PC-3 (cell line): ENCODE measurements around the gene TIGIT. TPM values are rescaled to one million over a fixed set of nuclear protein-coding genes. Genes with fewer than 3 reads are reported as not detected.

ENCODE experiments used
- ATAC-seq: fragments of 200-7000 bp; cut with Tn5 transposase; 2 replicates; pipeline ENCODE4 v1.9.1; 2020; ENCODE audit warnings: mild to moderate bottlenecking, moderate library complexity
- BruUV-seq: library from RNA; stranded (reverse); fragments of 400-500 nt; replicated peaks from 2 replicates; lab custom pipeline; 2021; lab: Mats Ljungman, UMichigan
- CTCF ChIA-PET: fragments of 300-600 bp; sonication (Branson Sonifier 250); formaldehyde crosslinking; loops from one replicate; lab custom pipeline; 2022; ENCODE audit warnings: antibody characterized with exemption; lab: Charles Lee
- POLR2A ChIA-PET: fragments of 300-600 bp; sonication (Branson Sonifier 250); formaldehyde crosslinking; loops from one replicate; lab custom pipeline; 2022; ENCODE audit warnings: antibody characterized with exemption; ENCODE audit not compliant: unreplicated experiment; lab: Charles Lee
- DNase-seq: peaks from one replicate; pipeline ENCODE4 v3.0.0-alpha.2; 2015
- H2AFZ ChIP-seq: fragments of 300-600 bp; sonication (generic); 2 replicates; pipeline ENCODE4 v1.6.0; 2016; ENCODE audit warnings: antibody characterized with exemption, low read length
- H3F3A ChIP-seq: fragments of 300-600 bp; sonication (generic); one replicate; pipeline ENCODE4 v1.6.0; 2017; ENCODE audit warnings: antibody characterized with exemption, low read length, control low read depth, mild to moderate bottlenecking; ENCODE audit not compliant: unreplicated experiment
- H3K27ac ChIP-seq: fragments of 300-600 bp; sonication (generic); 2 replicates; pipeline ENCODE4 v1.5.1; 2016; ENCODE audit warnings: mild to moderate bottlenecking, low read length
- H3K27me3 ChIP-seq: fragments of 300-600 bp; sonication (generic); 2 replicates; pipeline ENCODE4 v1.6.1; 2016; ENCODE audit warnings: low read length, mixed read lengths
- H3K36me3 ChIP-seq: fragments of 300-600 bp; sonication (generic); 2 replicates; pipeline ENCODE4 v1.6.1; 2016; ENCODE audit warnings: low read depth, mixed run types, low read length, mixed read lengths
- H3K4me1 ChIP-seq: fragments of 300-600 bp; sonication (generic); 2 replicates; pipeline ENCODE4 v1.5.1; 2016; ENCODE audit warnings: low read length; ENCODE audit not compliant: insufficient read depth
- H3K4me2 ChIP-seq: fragments of 300-600 bp; sonication (generic); 2 replicates; pipeline ENCODE4 v1.6.0; 2016; ENCODE audit warnings: low read length
- H3K4me3 ChIP-seq: fragments of 300-600 bp; sonication (generic); 2 replicates; pipeline ENCODE4 v1.5.1; 2016; ENCODE audit warnings: mild to moderate bottlenecking, low read length, mixed read lengths
- H3K79me2 ChIP-seq: fragments of 300-600 bp; sonication (generic); 2 replicates; pipeline ENCODE4 v1.6.1; 2017; ENCODE audit warnings: low read length, mixed read lengths
- H3K9ac ChIP-seq: fragments of 300-600 bp; sonication (generic); 2 replicates; pipeline ENCODE4 v1.6.0; 2016; ENCODE audit warnings: mild to moderate bottlenecking, low read length
- H3K9me2 ChIP-seq: fragments of 300-600 bp; sonication (generic); replicated peaks from 2 replicates; pipeline ENCODE4 v1.6.1; 2016; ENCODE audit warnings: mixed run types, low read length, mixed read lengths
- H3K9me3 ChIP-seq: fragments of 300-600 bp; sonication (generic); 2 replicates; pipeline ENCODE4 v1.6.1; 2016; ENCODE audit warnings: low read length, mixed read lengths
- H4K20me1 ChIP-seq: fragments of 300-600 bp; sonication (generic); 2 replicates; pipeline ENCODE4 v1.6.1; 2016; ENCODE audit warnings: low read length, mixed read lengths
- EZH2 ChIP-seq: fragments of 300-600 bp; sonication (generic); IDR thresholded peaks from one replicate; pipeline ENCODE4 v1.6.1; 2017; ENCODE audit warnings: antibody characterized with exemption, mild to moderate bottlenecking, low read length; ENCODE audit not compliant: unreplicated experiment
- EZH2phosphoT487 ChIP-seq: fragments of 300-600 bp; sonication (generic); IDR thresholded peaks from 2 replicates; pipeline ENCODE4 v1.6.1; 2018; ENCODE audit warnings: mild to moderate bottlenecking, antibody characterized with exemption, low read length, borderline replicate concordance
- intact Hi-C: fragments of 100-400 bp; cut with micrococcal nuclease; formaldehyde crosslinking; loops from 2 replicates; pipeline ENCODE4 v1.9.0; 2023
- total RNA-seq: library from RNA; depleted of rRNA; stranded (reverse); fragments of >200 nt; gene quantifications from 2 replicates; pipeline ENCODE4 v1.2.3, GENCODE V29; 2014
- TF ChIP-seq, protein P1 (sequence below): fragments of 300-600 bp; sonication (generic); conservative IDR thresholded peaks from 2 replicates; pipeline ENCODE4 v1.5.1; 2017; ENCODE audit warnings: antibody characterized with exemption, low read depth, mild to moderate bottlenecking, low read length

TIGIT gene
- total RNA-seq, 1 experiment from 2014 or later: not detected

- H3K27me3 ChIP-seq: no peaks in the 10 kb centered on the region
- BruUV-seq: no TSS peak
- DNase-seq (no peak), ATAC-seq (no peak)
- no peak for TF ChIP-seq EZH2
- TF ChIP-seq, protein P1, sequence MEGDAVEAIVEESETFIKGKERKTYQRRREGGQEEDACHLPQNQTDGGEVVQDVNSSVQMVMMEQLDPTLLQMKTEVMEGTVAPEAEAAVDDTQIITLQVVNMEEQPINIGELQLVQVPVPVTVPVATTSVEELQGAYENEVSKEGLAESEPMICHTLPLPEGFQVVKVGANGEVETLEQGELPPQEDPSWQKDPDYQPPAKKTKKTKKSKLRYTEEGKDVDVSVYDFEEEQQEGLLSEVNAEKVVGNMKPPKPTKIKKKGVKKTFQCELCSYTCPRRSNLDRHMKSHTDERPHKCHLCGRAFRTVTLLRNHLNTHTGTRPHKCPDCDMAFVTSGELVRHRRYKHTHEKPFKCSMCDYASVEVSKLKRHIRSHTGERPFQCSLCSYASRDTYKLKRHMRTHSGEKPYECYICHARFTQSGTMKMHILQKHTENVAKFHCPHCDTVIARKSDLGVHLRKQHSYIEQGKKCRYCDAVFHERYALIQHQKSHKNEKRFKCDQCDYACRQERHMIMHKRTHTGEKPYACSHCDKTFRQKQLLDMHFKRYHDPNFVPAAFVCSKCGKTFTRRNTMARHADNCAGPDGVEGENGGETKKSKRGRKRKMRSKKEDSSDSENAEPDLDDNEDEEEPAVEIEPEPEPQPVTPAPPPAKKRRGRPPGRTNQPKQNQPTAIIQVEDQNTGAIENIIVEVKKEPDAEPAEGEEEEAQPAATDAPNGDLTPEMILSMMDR: no peak
- TF ChIP-seq EZH2phosphoT487: no peak
- no peak overlapping the region for H3K4me3 ChIP-seq
- H3K4me1 ChIP-seq: 0 out of 2 replicates have a peak, but pooled peaks cover 5% of the 10 kb centered on the region
- H3K36me3 ChIP-seq: no peaks in the 10 kb centered on the region
- H3K4me2 ChIP-seq: no peak overlapping the region
- H3K9me2 ChIP-seq: no peaks in the 10 kb centered on the region
- POLR2A ChIA-PET: no interaction called here
- H3K9me3 ChIP-seq: no peaks in the 10 kb centered on the region
- intact Hi-C loops: no loop called here
- no peaks in the 10 kb centered on the region for H3F3A ChIP-seq
- H3K27ac ChIP-seq: no peak overlapping the region
- H3K79me2 ChIP-seq: no peaks in the 10 kb centered on the region
- no peak overlapping the region for H3K9ac ChIP-seq
- H4K20me1 ChIP-seq: no peaks in the 10 kb centered on the region
- CTCF ChIA-PET: no interaction called here
- no peak overlapping the region for H2AFZ ChIP-seq
Measured at GRCh38 chr3:114320246-114320645, 26.4 kb downstream of the TIGIT start.

GRCh38 chr3:114323546-114324254, 29.9 kb downstream of the TIGIT start:
- no peak for ATAC-seq
- no peaks in the 10 kb centered on the region for H3K9me3 ChIP-seq
- H3K27ac ChIP-seq: no peak overlapping the region
- 0 out of 2 replicates have a peak, but pooled peaks cover 5% of the 10 kb centered on the region for H3K27me3 ChIP-seq
- 0 out of 2 replicates have a peak, but pooled peaks cover 5% of the 10 kb centered on the region for H3K4me1 ChIP-seq
- intact Hi-C loops: no loop called here
- no peak overlapping the region for H2AFZ ChIP-seq
- H3F3A ChIP-seq: no peaks in the 10 kb centered on the region
- no peak for DNase-seq
- TF ChIP-seq EZH2: no peak
- TF ChIP-seq EZH2phosphoT487: no peak
- TF ChIP-seq, protein P1: no peak
- CTCF ChIA-PET: no interaction called here
- no peak overlapping the region for H3K4me3 ChIP-seq
- H4K20me1 ChIP-seq: no peaks in the 10 kb centered on the region
- no peak overlapping the region for H3K4me2 ChIP-seq
- no peaks in the 10 kb centered on the region for H3K79me2 ChIP-seq
- H3K9me2 ChIP-seq: no peaks in the 10 kb centered on the region
- no peak overlapping the region for H3K9ac ChIP-seq
- BruUV-seq: no TSS peak
- no peaks in the 10 kb centered on the region for H3K36me3 ChIP-seq
- POLR2A ChIA-PET: no interaction called here

GRCh38 chr3:114327665-114328064, 33.8 kb downstream of the TIGIT start:
- Histone ChIP-seq H3K9me2 (no peaks in the 10 kb centered on the region), H3F3A (no peaks in the 10 kb centered on the region), H3K27me3 (0 out of 2 replicates have a peak, but pooled peaks cover 5% of the 10 kb centered on the region), H3K4me3 (no peak overlapping the region), H3K4me2 (no peak overlapping the region), H3K27ac (no peak overlapping the region), H3K36me3 (no peaks in the 10 kb centered on the region), H3K9me3 (no peaks in the 10 kb centered on the region), H2AFZ (no peak overlapping the region), H3K4me1 (no peaks in the 10 kb centered on the region), H4K20me1 (no peaks in the 10 kb centered on the region), H3K9ac (no peak overlapping the region), H3K79me2 (no peaks in the 10 kb centered on the region)
- ChIA-PET CTCF (no interaction called here), POLR2A (no interaction called here)
- BruUV-seq: no TSS peak
- no peak for TF ChIP-seq EZH2phosphoT487
- TF ChIP-seq, protein P1: no peak
- no peak for TF ChIP-seq EZH2
- intact Hi-C loops: no loop called here
- ATAC-seq (no peak), DNase-seq (no peak)
